Trophoblast cell (in vitro differentiated cells and primary cell): ENCODE measurements around the gene KIF14.

Source experiments
- DNase-seq, 2 donors: peaks; one replicate each; pipeline ENCODE4 v3.0.0-alpha.2; 2016
- H2AFZ ChIP-seq: 2 replicates; pipeline ENCODE4 v1.6.1; 2013; ENCODE audit warnings: low read length, moderate library complexity, mild to moderate bottlenecking; ENCODE audit not compliant: insufficient read depth, poor library complexity
- H2AK5ac ChIP-seq: 2 replicates; pipeline ENCODE4 v1.6.1; 2013; ENCODE audit warnings: mild to moderate bottlenecking, low read length
- H2BK120ac ChIP-seq: 2 replicates; pipeline ENCODE4 v1.6.1; 2013; ENCODE audit warnings: low read length, mild to moderate bottlenecking, moderate library complexity; ENCODE audit not compliant: insufficient read depth, poor library complexity
- H2BK12ac ChIP-seq: 2 replicates; pipeline ENCODE4 v1.6.1; 2013; ENCODE audit warnings: mild to moderate bottlenecking, low read length, moderate library complexity
- H2BK5ac ChIP-seq: 2 replicates; pipeline ENCODE4 v1.6.1; 2013; ENCODE audit warnings: low read length, low read depth, moderate library complexity, mild to moderate bottlenecking; ENCODE audit not compliant: poor library complexity
- H3K14ac ChIP-seq: 2 replicates; pipeline ENCODE4 v1.6.1; 2013; ENCODE audit warnings: mild to moderate bottlenecking, low read length
- H3K18ac ChIP-seq: 2 replicates; pipeline ENCODE4 v1.6.1; 2013; ENCODE audit warnings: mild to moderate bottlenecking, low read length
- H3K23ac ChIP-seq: 2 replicates; pipeline ENCODE4 v1.6.1; 2013; ENCODE audit warnings: low read length
- H3K27ac ChIP-seq: 2 replicates; pipeline ENCODE4 v1.5.1; 2013; ENCODE audit warnings: low read depth, mild to moderate bottlenecking, inconsistent platforms, low read length, moderate library complexity
- H3K27me3 ChIP-seq: 2 replicates; pipeline ENCODE4 v1.6.1; 2013; ENCODE audit warnings: inconsistent platforms, mild to moderate bottlenecking, low read length, moderate library complexity; ENCODE audit not compliant: insufficient read depth
- H3K36me3 ChIP-seq, 2 experiments: 1 replicate in 1 of 2; 2 replicates in 1 of 2; pipeline ENCODE4 v1.6.1; 2013; ENCODE audit warnings: low read length in 2 of 2, mild to moderate bottlenecking in 2 of 2, moderate library complexity in 1 of 2; ENCODE audit not compliant: insufficient read depth in 2 of 2, control insufficient read depth in 1 of 2
- H3K4ac ChIP-seq: 2 replicates; pipeline ENCODE4 v1.6.1; 2013; ENCODE audit warnings: low read depth, mild to moderate bottlenecking, low read length, moderate library complexity
- H3K4me1 ChIP-seq, 2 experiments: 1 replicate in 1 of 2; 2 replicates in 1 of 2; pipeline ENCODE4 v1.6.1; 2013; ENCODE audit warnings: low read length in 2 of 2, mild to moderate bottlenecking in 2 of 2, moderate library complexity in 1 of 2; ENCODE audit not compliant: insufficient read depth in 2 of 2, control insufficient read depth in 1 of 2
- H3K4me2 ChIP-seq: 2 replicates; pipeline ENCODE4 v1.6.1; 2013; ENCODE audit warnings: inconsistent platforms, mild to moderate bottlenecking, low read length, moderate library complexity
- H3K4me3 ChIP-seq: 2 replicates; pipeline ENCODE4 v1.5.1; 2013; ENCODE audit warnings: mild to moderate bottlenecking, low read depth, low read length, inconsistent platforms
- H3K79me1 ChIP-seq: one replicate; pipeline ENCODE4 v1.6.1; 2013; ENCODE audit warnings: low read length
- H3K79me2 ChIP-seq: 2 replicates; pipeline ENCODE4 v1.6.1; 2013; ENCODE audit warnings: low read length, mild to moderate bottlenecking; ENCODE audit not compliant: control insufficient read depth, insufficient read depth, poor library complexity
- H3K9ac ChIP-seq: 2 replicates; pipeline ENCODE4 v1.6.1; 2013; ENCODE audit warnings: mild to moderate bottlenecking, low read length
- H3K9me3 ChIP-seq: 2 replicates; pipeline ENCODE4 v1.6.1; 2013; ENCODE audit warnings: low read depth, mild to moderate bottlenecking, control low read depth, inconsistent platforms, low read length; ENCODE audit not compliant: insufficient read depth
- H4K12ac ChIP-seq: 2 replicates; pipeline ENCODE4 v1.6.1; 2013; ENCODE audit warnings: low read depth, mild to moderate bottlenecking, low read length, moderate library complexity
- H4K8ac ChIP-seq: 2 replicates; pipeline ENCODE4 v1.6.1; 2013; ENCODE audit warnings: low read depth, mild to moderate bottlenecking, low read length, moderate library complexity
- H4K91ac ChIP-seq: one replicate; pipeline ENCODE4 v1.6.1; 2013; ENCODE audit warnings: low read depth, mild to moderate bottlenecking, low read length, moderate library complexity
- WGBS: extraction: QIAGEN DNeasy Blood & Tissue Kit; methylation state at CpG from one replicate; pipeline ENCODE4 v1.1.7; 2013; ENCODE audit warnings: missing lambda C conversion rate; ENCODE audit not compliant: insufficient read length, insufficient coverage; ENCODE audit errors: extremely low coverage; 5-methylcytosine and 5-hydroxymethylcytosine counted together

Gene KIF14

GRCh38 chr1:200658037-200658818, 37.7 kb upstream of the KIF14 start:
- Histone ChIP-seq H3K9me3 (peaks cover 3% of the 10 kb centered on the region), H3K18ac (no peak overlapping the region), H3K36me3 (peaks cover 14 to 15% of the 10 kb centered on the region in 2 experiments), H3K4me2 (no peak overlapping the region), H2BK12ac (peak overlapping the region; percentile 12), H4K12ac (no peak overlapping the region), H3K4me1 (peaks cover 13 to 21% of the 10 kb centered on the region in 2 experiments), H4K8ac (no peak overlapping the region), H2AFZ (no peak overlapping the region), H3K27me3 (no peaks in the 10 kb centered on the region), H3K4me3 (no peak overlapping the region), H3K4ac (no peak overlapping the region), H2BK120ac (no peak overlapping the region), H4K91ac (no peak overlapping the region), H3K79me1 (peaks cover 15% of the 10 kb centered on the region), H3K14ac (no peak overlapping the region), H3K79me2 (peaks cover 5% of the 10 kb centered on the region), H2BK5ac (peak overlapping the region; percentile 75), H2AK5ac (peak overlapping the region; percentile 90), H3K9ac (no peak overlapping the region), H3K27ac (no peak overlapping the region), H3K23ac (no peak overlapping the region)
- no peak for DNase-seq
- WGBS, result no CpG with 5 or more reads among the region's 4 CpGs

- H4K12ac ChIP-seq, result no peak overlapping the region
- no CpG with 5 or more reads among the region's 5 CpGs for WGBS
- peaks cover 11% of the 10 kb centered on the region for H3K79me1 ChIP-seq
- H3K9ac ChIP-seq, result no peak overlapping the region
- H3K23ac ChIP-seq, result no peak overlapping the region
- H3K14ac ChIP-seq, result peak overlapping the region; percentile 37
- H3K4me2 ChIP-seq, result no peak overlapping the region
- H3K4ac ChIP-seq, result no peak overlapping the region
- peaks cover 10 to 14% of the 10 kb centered on the region in 2 experiments for H3K36me3 ChIP-seq
- peak overlapping the region; percentile 93 for H2BK5ac ChIP-seq
- DNase-seq, result peak; percentile 7 to 48
- H4K91ac ChIP-seq, result peak overlapping the region; percentile 47
- peak overlapping the region; percentile 86 for H2BK120ac ChIP-seq
- no peak overlapping the region for H2AFZ ChIP-seq
- H3K27ac ChIP-seq, result peak overlapping the region; percentile 62
- H2BK12ac ChIP-seq, result no peak overlapping the region
- H3K9me3 ChIP-seq, result peaks cover 1% of the 10 kb centered on the region
- peaks cover 12 to 17% of the 10 kb centered on the region in 2 experiments for H3K4me1 ChIP-seq
- H3K18ac ChIP-seq, result no peak overlapping the region
- H2AK5ac ChIP-seq, result no peak overlapping the region
- no peak overlapping the region for H3K4me3 ChIP-seq
- peak overlapping the region; percentile 47 for H4K8ac ChIP-seq
- H3K79me2 ChIP-seq, result peaks cover 5% of the 10 kb centered on the region
- no peaks in the 10 kb centered on the region for H3K27me3 ChIP-seq
These were observed 34.1 kb upstream of the KIF14 start for GRCh38 chr1:200654660-200655059.

- H2BK12ac ChIP-seq, result no peak overlapping the region
- no peak overlapping the region for H3K4me3 ChIP-seq
- no peak overlapping the region for H2AK5ac ChIP-seq
- no peak overlapping the region for H3K4me2 ChIP-seq
- peaks cover 10 to 12% of the 10 kb centered on the region in 2 experiments for H3K4me1 ChIP-seq
- no peak overlapping the region for H3K9ac ChIP-seq
- H3K14ac ChIP-seq, result no peak overlapping the region
- no peak overlapping the region for H3K18ac ChIP-seq
- peak overlapping the region; percentile 17 for H2BK120ac ChIP-seq
- H2BK5ac ChIP-seq, result peak overlapping the region; percentile 15
- peak in 1 of 2 donors; percentile 57 for DNase-seq
- no peak overlapping the region for H4K12ac ChIP-seq
- H3K79me2 ChIP-seq, result peaks cover 3% of the 10 kb centered on the region
- H4K91ac ChIP-seq, result peak overlapping the region; percentile 88
- H3K27ac ChIP-seq, result peak overlapping the region; percentile 80
- H3K36me3 ChIP-seq, result peaks cover 11 to 12% of the 10 kb centered on the region in 2 experiments
- WGBS, result no CpG with 5 or more reads among the region's 5 CpGs
- H3K9me3 ChIP-seq, result peaks cover 1% of the 10 kb centered on the region
- no peaks in the 10 kb centered on the region for H3K27me3 ChIP-seq
- H2AFZ ChIP-seq, result no peak overlapping the region
- H3K23ac ChIP-seq, result no peak overlapping the region
- H4K8ac ChIP-seq, result no peak overlapping the region
- H3K4ac ChIP-seq, result no peak overlapping the region
- peaks cover 9% of the 10 kb centered on the region for H3K79me1 ChIP-seq
These were observed 32.5 kb upstream of the KIF14 start for GRCh38 chr1:200653022-200653462.

GRCh38 chr1:200652378-200652777, 31.8 kb upstream of the KIF14 start:
- Histone ChIP-seq H2BK5ac (no peak overlapping the region), H3K4me3 (no peak overlapping the region), H3K9ac (no peak overlapping the region), H2AK5ac (no peak overlapping the region), H2BK120ac (no peak overlapping the region), H3K4ac (no peak overlapping the region), H3K79me2 (peaks cover 3% of the 10 kb centered on the region), H4K8ac (no peak overlapping the region), H4K91ac (peak overlapping the region; percentile 31), H3K4me1 (peaks cover 10 to 12% of the 10 kb centered on the region in 2 experiments), H3K27me3 (no peaks in the 10 kb centered on the region), H3K14ac (no peak overlapping the region), H3K23ac (no peak overlapping the region), H3K79me1 (peaks cover 9% of the 10 kb centered on the region), H2AFZ (no peak overlapping the region), H3K18ac (peak overlapping the region; percentile 65), H3K9me3 (peaks cover 1% of the 10 kb centered on the region), H2BK12ac (no peak overlapping the region), H4K12ac (no peak overlapping the region), H3K27ac (no peak overlapping the region), H3K4me2 (no peak overlapping the region), H3K36me3 (peaks cover 12 to 13% of the 10 kb centered on the region in 2 experiments)
- no CpG with 5 or more reads among the region's 1 CpG for WGBS
- no peak for DNase-seq
